GM12891 (cell line): ENCODE data around the gene DCP1B.

Source experiments
- POLR2A ChIP-seq: IDR thresholded peaks from 2 replicates; pipeline ENCODE4 v1.6.1; 2011; ENCODE audit warnings: low read depth, low read length, control low read depth
- POLR2AphosphoS5 ChIP-seq: IDR thresholded peaks from 2 replicates; pipeline ENCODE4 v1.6.1; 2011; ENCODE audit warnings: low read depth, low read length, control low read depth
- POU2F2 ChIP-seq: IDR thresholded peaks from 2 replicates; pipeline ENCODE4 v1.6.1; 2011; ENCODE audit warnings: low read depth, mild to moderate bottlenecking, control low read depth, low read length, moderate library complexity
- TAF1 ChIP-seq: IDR thresholded peaks from 2 replicates; pipeline ENCODE4 v1.6.1; 2011; ENCODE audit warnings: low read depth, low read length, control low read depth

DNA sequence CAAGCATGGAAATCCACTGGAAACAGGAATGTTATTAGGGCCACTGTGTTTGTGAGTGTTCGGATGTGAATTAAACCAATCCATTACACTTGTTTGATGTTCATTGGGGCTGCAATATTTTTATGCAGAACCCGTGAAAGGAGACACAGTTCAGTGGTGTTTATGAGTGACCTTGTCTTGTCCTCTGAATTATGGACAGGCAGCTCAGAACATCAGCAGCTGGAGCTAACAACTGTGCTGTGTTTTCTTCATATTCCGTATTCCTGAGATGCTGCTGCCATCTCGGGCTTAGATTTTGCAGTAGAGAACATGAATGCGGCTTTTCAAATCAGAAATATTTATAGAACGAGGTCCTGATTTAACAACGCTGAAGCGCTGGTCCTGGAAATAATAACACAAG lies 28.2 kb upstream of the DCP1B start:
- TF ChIP-seq POU2F2 = no peak
- TF ChIP-seq TAF1 = no peak
- no peak for TF ChIP-seq POLR2AphosphoS5
- TF ChIP-seq POLR2A = no peak
